ENCODE measurements around the gene ATP10D. TPM values are rescaled to one million over a fixed set of nuclear protein-coding genes. Genes with fewer than 3 reads are reported as not detected.

The ATP10D gene
- total RNA-seq, 1 experiment from 2014 or later = 3.8 TPM

- H3K27ac ChIP-seq (ENCODE audit: insufficient read length, low read depth, low read length) = no peak overlapping the region
- H3K4me1 Mint-ChIP-seq = peaks cover 7 to 11% of the 10 kb centered on the region in 2 experiments
- H4K5ac ChIP-seq (ENCODE audit: insufficient read length, low read depth, low read length) = no peak overlapping the region
Observed at GRCh38 chr4:47444031-47444430, 41.0 kb upstream of the ATP10D start.

More at GRCh38 chr4:47444031-47444430, 41.0 kb upstream of the ATP10D start:
- H3K14ac ChIP-seq (ENCODE audit: insufficient read depth, low read length) = no peak overlapping the region
- no peaks in the 10 kb centered on the region for H3K36me3 Mint-ChIP-seq (ENCODE audit: insufficient read depth in 1 of 3, low read depth in 3 of 3)
- H3K9me3 ChIP-seq (ENCODE audit: control insufficient read depth, low read depth, low read length) = no peaks in the 10 kb centered on the region
- H3K27ac Mint-ChIP-seq = no peak overlapping the region; a peak in 1 of 7 replicates
- TF ChIP-seq, protein P1, sequence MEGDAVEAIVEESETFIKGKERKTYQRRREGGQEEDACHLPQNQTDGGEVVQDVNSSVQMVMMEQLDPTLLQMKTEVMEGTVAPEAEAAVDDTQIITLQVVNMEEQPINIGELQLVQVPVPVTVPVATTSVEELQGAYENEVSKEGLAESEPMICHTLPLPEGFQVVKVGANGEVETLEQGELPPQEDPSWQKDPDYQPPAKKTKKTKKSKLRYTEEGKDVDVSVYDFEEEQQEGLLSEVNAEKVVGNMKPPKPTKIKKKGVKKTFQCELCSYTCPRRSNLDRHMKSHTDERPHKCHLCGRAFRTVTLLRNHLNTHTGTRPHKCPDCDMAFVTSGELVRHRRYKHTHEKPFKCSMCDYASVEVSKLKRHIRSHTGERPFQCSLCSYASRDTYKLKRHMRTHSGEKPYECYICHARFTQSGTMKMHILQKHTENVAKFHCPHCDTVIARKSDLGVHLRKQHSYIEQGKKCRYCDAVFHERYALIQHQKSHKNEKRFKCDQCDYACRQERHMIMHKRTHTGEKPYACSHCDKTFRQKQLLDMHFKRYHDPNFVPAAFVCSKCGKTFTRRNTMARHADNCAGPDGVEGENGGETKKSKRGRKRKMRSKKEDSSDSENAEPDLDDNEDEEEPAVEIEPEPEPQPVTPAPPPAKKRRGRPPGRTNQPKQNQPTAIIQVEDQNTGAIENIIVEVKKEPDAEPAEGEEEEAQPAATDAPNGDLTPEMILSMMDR (conservative IDR thresholded peaks at IDR 0.05) = no peak
- H4K20me1 ChIP-seq (ENCODE audit: control insufficient read depth, insufficient read depth, insufficient read length) = no peaks in the 10 kb centered on the region
- H3K9me3 Mint-ChIP-seq = no peaks in the 10 kb centered on the region
- no peaks in the 10 kb centered on the region for H3K23me2 ChIP-seq (ENCODE audit: insufficient read length, low read depth, low read length, poor library complexity, severe bottlenecking)
- no peaks in the 10 kb centered on the region for H3K27me3 Mint-ChIP-seq (ENCODE audit: low read depth)
- no peak overlapping the region for H3K56ac ChIP-seq (ENCODE audit: insufficient read length, low read depth, low read length)
- no peak overlapping the region for H3K9ac ChIP-seq (ENCODE audit: extremely low read depth, insufficient read length, low read length)
- no peaks in the 10 kb centered on the region for H3K79me2 ChIP-seq (ENCODE audit: insufficient read depth, low read length)
- no CpG with 5 or more reads among the region's 2 CpGs for WGBS (ENCODE audit: extremely low coverage, insufficient read length, low lambda C conversion rate)
- no peaks in the 10 kb centered on the region for H3K79me1 ChIP-seq (ENCODE audit: insufficient read depth, low read depth, low read length, poor library complexity, severe bottlenecking)
- H3T11ph ChIP-seq (ENCODE audit: low read length) = no peak overlapping the region
- no peaks in the 10 kb centered on the region for H3K27me3 ChIP-seq (ENCODE audit: insufficient read depth, low read length)
- no peak overlapping the region for H2BK120ac ChIP-seq (ENCODE audit: low read depth, low read length, poor library complexity, severe bottlenecking)
- no peak overlapping the region for H3K23ac ChIP-seq (ENCODE audit: insufficient read length, low read depth, low read length)
- no peak overlapping the region for H3K4me3 Mint-ChIP-seq
- no peak overlapping the region for H3K18ac ChIP-seq (ENCODE audit: insufficient read length, low read depth, low read length)
- no peak overlapping the region for H4K91ac ChIP-seq (ENCODE audit: insufficient read length, low read depth, low read length)
- H3K4me1 ChIP-seq (ENCODE audit: insufficient read depth, low read length) = peaks cover 5% of the 10 kb centered on the region; the same call in 1 of the 2 replicates
- H2AK5ac ChIP-seq (ENCODE audit: insufficient read length, low read length) = no peak overlapping the region
- no peak overlapping the region for H2BK20ac ChIP-seq (ENCODE audit: low read depth, low read length, poor library complexity, severe bottlenecking)
- no peak overlapping the region for H2AFZ ChIP-seq (ENCODE audit: low read length)
- H3K4ac ChIP-seq (ENCODE audit: low read depth, low read length) = no peak overlapping the region
- no peak overlapping the region for H2BK15ac ChIP-seq (ENCODE audit: low read depth, low read length)
- H2BK12ac ChIP-seq (ENCODE audit: insufficient read length, low read depth, low read length) = no peak overlapping the region
- no peak overlapping the region for H2BK5ac ChIP-seq (ENCODE audit: insufficient read length, low read length)
- no peak for DNase-seq
- H4K8ac ChIP-seq (replicated peaks; ENCODE audit: insufficient read length, low read depth, low read length) = no peak overlapping the region
- H3K4me2 ChIP-seq (ENCODE audit: insufficient read depth, insufficient read length, low read length) = no peak overlapping the region
